Measurements from ENCODE around the gene GADL1.

The GADL1 gene

GRCh38 chr3:30686176-30686575 is 208.3 kb downstream of the GADL1 start:
- no peak for DNase-seq (ENCODE audit: low read depth)
- TF ChIP-seq CTCF (IDR thresholded peaks at IDR 0.05; ENCODE audit: insufficient read depth, low read depth, low read length, missing control alignments), result no peak
- no peak overlapping the region for H3K4me3 ChIP-seq (ENCODE audit: low read depth, low read length)

GRCh38 chr3:30685267-30685667 is 209.2 kb downstream of the GADL1 start:
- no peak for TF ChIP-seq CTCF (IDR thresholded peaks at IDR 0.05; ENCODE audit: insufficient read depth, low read depth, low read length, missing control alignments)
- H3K4me3 ChIP-seq (ENCODE audit: low read depth, low read length), result no peak overlapping the region
- no peak for DNase-seq (ENCODE audit: low read depth)

- TF ChIP-seq CTCF (IDR thresholded peaks at IDR 0.05; ENCODE audit: insufficient read depth, low read depth, low read length, missing control alignments), result no peak
- no peak for DNase-seq (ENCODE audit: low read depth)
- H3K4me3 ChIP-seq (ENCODE audit: low read depth, low read length), result no peak overlapping the region
Observed at GRCh38 chr3:30684356-30684755, 210.1 kb downstream of the GADL1 start.

- no peak overlapping the region for H3K4me3 ChIP-seq (ENCODE audit: low read depth, low read length)
- TF ChIP-seq CTCF (IDR thresholded peaks at IDR 0.05; ENCODE audit: insufficient read depth, low read depth, low read length, missing control alignments), result no peak
- no peak for DNase-seq (ENCODE audit: low read depth)
Observed at GRCh38 chr3:30683769-30684168, 210.7 kb downstream of the GADL1 start.

GRCh38 chr3:30682434-30683155 is 211.9 kb downstream of the GADL1 start:
- DNase-seq (ENCODE audit: low read depth), result no peak
- H3K4me3 ChIP-seq (ENCODE audit: low read depth, low read length), result no peak overlapping the region
- TF ChIP-seq CTCF (IDR thresholded peaks at IDR 0.05; ENCODE audit: insufficient read depth, low read depth, low read length, missing control alignments), result no peak

- H3K4me3 ChIP-seq (ENCODE audit: low read depth, low read length), result no peak overlapping the region
- TF ChIP-seq CTCF (IDR thresholded peaks at IDR 0.05; ENCODE audit: insufficient read depth, low read depth, low read length, missing control alignments), result no peak
- no peak for DNase-seq (ENCODE audit: low read depth)
Observed at GRCh38 chr3:30681649-30682211, 212.7 kb downstream of the GADL1 start.
